Endothelial cell of umbilical vein (primary cell): ENCODE results near the gene DEFB124. TPM values are rescaled to one million over a fixed set of nuclear protein-coding genes. Genes with fewer than 3 reads are reported as not detected.

ENCODE experiments used
- BruUV-seq: library from RNA; stranded (reverse); fragments of 400-500 nt; replicated peaks from 2 replicates; lab custom pipeline; 2021; lab: Mats Ljungman, UMichigan
- CTCF ChIA-PET: fragments of 300-600, 350-600 bp; sonication (Branson Sonifier 250); formaldehyde crosslinking; loops from one replicate; lab custom pipeline; 2021; ENCODE audit warnings: antibody characterized with exemption, inconsistent platforms; lab: Charles Lee
- POLR2A ChIA-PET: fragments of 300-600, 350-600 bp; sonication (Branson Sonifier 250); formaldehyde crosslinking; loops from one replicate; lab custom pipeline; 2021; ENCODE audit warnings: antibody characterized with exemption, inconsistent platforms; lab: Charles Lee
- DNase-seq: peaks from one replicate; pipeline ENCODE4 v3.0.0-alpha.2; 2011; ENCODE audit warnings: low read depth, low spot score
- FAIRE-seq: peaks from 2 replicates; lab custom pipeline; 2011; peaks lifted over from hg19 to GRCh38; lab: Jason Lieb, UNC
- H2AFZ ChIP-seq: 2 replicates; pipeline ENCODE4 v1.6.0; 2012; ENCODE audit warnings: low read depth, low read length, control low read depth, inconsistent platforms
- H3K27ac ChIP-seq: 2 replicates; pipeline ENCODE4 v1.5.1; 2011; ENCODE audit warnings: low read depth, mild to moderate bottlenecking, control low read depth, low read length, moderate library complexity; ENCODE audit not compliant: insufficient read depth
- H3K27me3 ChIP-seq, 2 experiments: 2 replicates each; pipeline versions ENCODE4 v1.6.0 to v1.6.1; 2011; ENCODE audit warnings: low read length in 2 of 2, mixed read lengths in 1 of 2; ENCODE audit not compliant: control insufficient read depth in 2 of 2, insufficient read depth in 2 of 2
- H3K36me3 ChIP-seq, 2 experiments: 2 replicates in 1 of 2; 3 replicates in 1 of 2; pipeline ENCODE4 v1.5.1; 2011; ENCODE audit warnings: low read length in 2 of 2, mild to moderate bottlenecking in 1 of 2, moderate library complexity in 1 of 2; ENCODE audit not compliant: control insufficient read depth in 2 of 2, insufficient read depth in 2 of 2; ENCODE audit errors: extremely low read depth in 1 of 2
- H3K4me1 ChIP-seq: 3 replicates; pipeline ENCODE4 v1.5.1; 2011; ENCODE audit warnings: mild to moderate bottlenecking, low read length; ENCODE audit not compliant: control insufficient read depth, insufficient read depth; ENCODE audit errors: extremely low read depth
- H3K4me2 ChIP-seq: 2 replicates; pipeline ENCODE4 v1.6.1; 2011; ENCODE audit warnings: low read length, control low read depth, mixed read lengths; ENCODE audit not compliant: insufficient read depth
- H3K4me3 ChIP-seq, 3 experiments: fragments of 200-600 bp in 1 of 3; sonication (generic), shearing (Covaris generic) in 1 of 3; replicated peaks in 1 of 3; 2 replicates each; pipeline ENCODE4 v1.5.1; 2011 to 2016; ENCODE audit warnings: control low read depth in 3 of 3, low read length in 3 of 3, mild to moderate bottlenecking in 2 of 3, inconsistent platforms in 1 of 3, low read depth in 1 of 3, moderate library complexity in 1 of 3; ENCODE audit not compliant: insufficient read depth in 1 of 3
- H3K79me2 ChIP-seq: 2 replicates; pipeline ENCODE4 v1.6.0; 2012; ENCODE audit warnings: low read length, inconsistent platforms; ENCODE audit not compliant: control insufficient read depth, insufficient read depth
- H3K9ac ChIP-seq: replicated peaks from 2 replicates; pipeline ENCODE3; 2011; ENCODE audit warnings: low read length, control low read depth; ENCODE audit not compliant: insufficient read depth; ENCODE audit errors: extremely low read depth
- H3K9me1 ChIP-seq: replicated peaks from 3 replicates; pipeline ENCODE4 v1.6.0; 2011; ENCODE audit warnings: mild to moderate bottlenecking, low read length; ENCODE audit not compliant: control insufficient read depth, insufficient read depth; ENCODE audit errors: extremely low read depth
- H3K9me3 ChIP-seq: replicated peaks from 2 replicates; pipeline ENCODE4 v1.5.1; 2012; ENCODE audit warnings: low read length, inconsistent platforms; ENCODE audit not compliant: control insufficient read depth, insufficient read depth
- H4K20me1 ChIP-seq: replicated peaks from 2 replicates; pipeline ENCODE3; 2011; ENCODE audit warnings: mild to moderate bottlenecking, low read length; ENCODE audit not compliant: control insufficient read depth, insufficient read depth; ENCODE audit errors: extremely low read depth
- CTCF ChIP-seq, 2 donors: IDR thresholded peaks; 1 replicate in 1 of 2; 2 replicates in 1 of 2; pipeline ENCODE4 v1.5.1; 2011; ENCODE audit warnings: low read length in 2 of 2, mild to moderate bottlenecking in 2 of 2, moderate library complexity in 2 of 2, control low read depth in 1 of 2, inconsistent platforms in 1 of 2, low read depth in 1 of 2; ENCODE audit not compliant: insufficient read depth in 1 of 2; ENCODE audit errors: extremely low read depth in 1 of 2
- EZH2 ChIP-seq: IDR thresholded peaks from 2 replicates; pipeline ENCODE4 v1.6.1; 2012; ENCODE audit warnings: borderline replicate concordance, low read depth, mild to moderate bottlenecking, moderate library complexity, low read length, inconsistent platforms; ENCODE audit not compliant: severe bottlenecking
- FOS ChIP-seq: IDR thresholded peaks from 2 replicates; pipeline ENCODE4 v1.6.1; 2011; ENCODE audit warnings: mild to moderate bottlenecking, low read length, moderate library complexity, borderline replicate concordance; ENCODE audit not compliant: insufficient read depth
- GATA2 ChIP-seq: IDR thresholded peaks from 2 replicates; pipeline ENCODE4 v1.7.0; 2011; ENCODE audit warnings: low read depth, mild to moderate bottlenecking, moderate library complexity, mixed read lengths, low read length; ENCODE audit not compliant: insufficient read length, insufficient read depth
- JUN ChIP-seq: IDR thresholded peaks from 2 replicates; pipeline ENCODE4 v1.6.1; 2011; ENCODE audit warnings: borderline replicate concordance, low read depth; ENCODE audit not compliant: insufficient read length, insufficient read depth
- MAX ChIP-seq: IDR thresholded peaks from 2 replicates; pipeline ENCODE4 v1.6.1; 2011; ENCODE audit not compliant: insufficient read depth, insufficient read length
- MYC ChIP-seq: IDR thresholded peaks from one replicate; pipeline ENCODE4 v1.6.1; 2011; ENCODE audit warnings: mild to moderate bottlenecking, low read depth, low read length
- POLR2A ChIP-seq: IDR thresholded peaks from 2 replicates; pipeline ENCODE4 v1.6.1; 2012; ENCODE audit warnings: low read depth, mild to moderate bottlenecking, control low read depth, low read length
- POLR2AphosphoS5 ChIP-seq: IDR thresholded peaks from 2 replicates; pipeline ENCODE4 v1.6.1; 2012; ENCODE audit warnings: low read depth, mild to moderate bottlenecking, control low read depth, low read length, moderate library complexity; ENCODE audit not compliant: insufficient read depth
- dilution Hi-C: fragments of 300-500 bp; cut with MboI; formaldehyde crosslinking; loops from one replicate; pipeline ENCODE4 v1.15.0; 2019; ENCODE audit warnings: low sequenced_read_pairs; ENCODE audit not compliant: extremely low pct_ligation_motif_present
- intact Hi-C: fragments of 100-400 bp; cut with micrococcal nuclease; formaldehyde crosslinking; loops from one replicate; pipeline ENCODE4 v1.10.0; 2022
- polyA plus RNA-seq, 4 experiments: library from polyadenylated mRNA; depleted of rRNA in 3 of 4; stranded (reverse) in 3 of 4; unstranded in 1 of 4; fragments of >200 nt; gene quantifications; 2 replicates each; pipeline versions ENCODE4 v1.2.1 to v1.2.3, GENCODE V29; 2011 to 2012; ENCODE audit warnings: missing spikeins in 1 of 4
- total RNA-seq: library from RNA; stranded (reverse); gene quantifications from 2 replicates; pipeline ENCODE4 v1.2.3, GENCODE V29; 2021

The DEFB124 gene
- total and polyA plus RNA-seq, 2 donors (not counting 3 experiments of a cell fraction or from before 2014, with no cell fraction given) = not detected

- no peaks in the 10 kb centered on the region for H3K9me3 ChIP-seq
- no peak for TF ChIP-seq GATA2
- no peak for TF ChIP-seq EZH2
- TF ChIP-seq POLR2AphosphoS5 = no peak
- no peak for TF ChIP-seq POLR2A
- TF ChIP-seq CTCF (IDR thresholded peaks at IDR 0.05; ENCODE audit: extremely low read depth in 1 of 2, insufficient read depth in 1 of 2, low read depth in 1 of 2, low read length in 2 of 2) = no peak
- TF ChIP-seq JUN = no peak
- TF ChIP-seq MAX = no peak
- no peak for TF ChIP-seq MYC
- TF ChIP-seq FOS = no peak
- H4K20me1 ChIP-seq = no peaks in the 10 kb centered on the region
- H3K4me1 ChIP-seq = no peaks in the 10 kb centered on the region
- BruUV-seq = no TSS peak
- intact Hi-C loops = no loop called here
- DNase-seq (no peak), FAIRE-seq (no peak)
- no peak overlapping the region for H3K4me3 ChIP-seq
- no peaks in the 10 kb centered on the region for H3K27me3 ChIP-seq
- H3K9ac ChIP-seq = no peak overlapping the region
- ChIA-PET POLR2A (no interaction called here), CTCF (no interaction called here)
- H3K36me3 ChIP-seq = no peaks in the 10 kb centered on the region
- H3K27ac ChIP-seq = no peak overlapping the region
- H3K79me2 ChIP-seq = no peaks in the 10 kb centered on the region
- dilution Hi-C loops = no loop called here
- no peak overlapping the region for H2AFZ ChIP-seq
- no peak overlapping the region for H3K4me2 ChIP-seq
- no peaks in the 10 kb centered on the region for H3K9me1 ChIP-seq
Observed at GRCh38 chr20:31446084-31446819, 28.7 kb downstream of the DEFB124 start.
